C4-2B (cell line): ENCODE measurements around the gene IGIP.
A peak's percentile ranks its signal among the peaks of the same experiment; 100 is the strongest.

Experiments
- CTCF ChIP-seq: fragments of 450-650 bp; conservative IDR thresholded peaks from 2 replicates; pipeline ENCODE4 v1.5.1; 2017; ENCODE audit warnings: mild to moderate bottlenecking
- ZFX ChIP-seq: fragments of 450-650 bp; IDR thresholded peaks from 2 replicates; pipeline ENCODE4 v1.6.1; 2017

GRCh38 chr5:140116716-140117115 lies 9.0 kb upstream of the IGIP start:
- peak; percentile 25 for TF ChIP-seq CTCF
- TF ChIP-seq ZFX: no peak
